K562 (cell line): Measurements from ENCODE around the gene ADCY5. TPM values are rescaled to one million over a fixed set of nuclear protein-coding genes. Genes with fewer than 3 reads are reported as not detected.

Source experiments
- ATAC-seq: fragments of 200-7000 bp; cut with Tn5 transposase; 3 replicates; pipeline ENCODE4 v1.9.1; 2020; ENCODE audit warnings: moderate library complexity
- BruUV-seq: library from RNA; stranded (reverse); fragments of 400-500 nt; replicated peaks from 2 replicates; lab custom pipeline; 2021; lab: Mats Ljungman, UMichigan
- CTCF ChIA-PET: fragments of 300-600 bp; formaldehyde crosslinking; extraction: SDS; loops from one replicate; lab custom pipeline; 2021; ENCODE audit warnings: low intra/inter-chr PET ratio; lab: Yijun Ruan, JAX
- POLR2A ChIA-PET: fragments of 300-600, 350-650 bp; sonication (Branson Sonifier 250); formaldehyde crosslinking; extraction: SDS; loops from one replicate; lab custom pipeline; 2021; ENCODE audit warnings: antibody characterized with exemption, inconsistent platforms; lab: Yijun Ruan, JAX
- DNase-seq, 4 experiments: peaks; one replicate each; pipeline versions ENCODE4 v3.0.0 to v3.0.0-alpha.2; 2011 to 2018; ENCODE audit warnings: low spot score in 3 of 4, mixed read lengths in 3 of 4; ENCODE audit errors: extremely low read depth in 1 of 4
- FAIRE-seq: peaks from 2 replicates; lab custom pipeline; 2011; peaks lifted over from hg19 to GRCh38; lab: Jason Lieb, UNC
- H2AFZ ChIP-seq: 2 replicates; pipeline ENCODE4 v1.6.0; 2011; ENCODE audit warnings: low read depth, low read length, control low read depth, inconsistent platforms
- H3K27ac ChIP-seq: fragments of 200-600 bp; 3 replicates; pipeline ENCODE4 v1.8.0; 2011; ENCODE audit warnings: low read depth, mild to moderate bottlenecking, control low read depth, inconsistent platforms, low read length, moderate library complexity, mixed read lengths; ENCODE audit errors: extremely low read depth
- H3K27me3 ChIP-seq, 2 experiments: fragments of 300-600 bp in 1 of 2; 2 replicates in 1 of 2; 3 replicates in 1 of 2; pipeline versions ENCODE4 v1.6.0 to v1.8.0; 2011; ENCODE audit warnings: inconsistent platforms in 2 of 2, low read length in 2 of 2, mild to moderate bottlenecking in 1 of 2, mixed read lengths in 1 of 2, moderate library complexity in 1 of 2; ENCODE audit not compliant: control insufficient read depth in 2 of 2, insufficient read depth in 2 of 2
- H3K36me3 ChIP-seq: fragments of 300-600 bp; 3 replicates; pipeline ENCODE4 v1.8.0; 2011; ENCODE audit warnings: mild to moderate bottlenecking, low read length, inconsistent platforms; ENCODE audit not compliant: control insufficient read depth, insufficient read depth
- H3K4me1 ChIP-seq, 2 experiments: fragments of 200-600 bp in 1 of 2; replicated peaks in 1 of 2; 2 replicates in 1 of 2; 3 replicates in 1 of 2; pipeline versions ENCODE4 v1.5.1 to v1.8.0; 2011; ENCODE audit warnings: inconsistent platforms in 2 of 2, low read length in 2 of 2, mild to moderate bottlenecking in 1 of 2, mixed read lengths in 1 of 2, moderate library complexity in 1 of 2; ENCODE audit not compliant: control insufficient read depth in 2 of 2, insufficient read depth in 2 of 2
- H3K4me2 ChIP-seq: 2 replicates; pipeline ENCODE4 v1.6.1; 2011; ENCODE audit warnings: low read length, control low read depth, inconsistent platforms, mixed read lengths; ENCODE audit not compliant: insufficient read depth
- H3K4me3 ChIP-seq: fragments of 200-600 bp; sonication (generic), shearing (Covaris generic); 2 replicates; pipeline ENCODE4 v1.5.1; 2016; ENCODE audit warnings: control low read depth, inconsistent platforms
- H3K79me2 ChIP-seq: fragments of 200-600 bp; 3 replicates; pipeline ENCODE4 v1.8.0; 2011; ENCODE audit warnings: low read length, inconsistent platforms; ENCODE audit not compliant: control insufficient read depth, insufficient read depth
- H3K9ac ChIP-seq, 2 experiments: 2 replicates each; pipeline versions ENCODE4 v1.6.0 to v1.6.1; 2011; ENCODE audit warnings: low read depth in 2 of 2, low read length in 2 of 2, control low read depth in 1 of 2, inconsistent platforms in 1 of 2, mild to moderate bottlenecking in 1 of 2, mixed read lengths in 1 of 2; ENCODE audit not compliant: insufficient read depth in 1 of 2
- H3K9me1 ChIP-seq: one replicate; pipeline ENCODE4 v1.6.0; 2011; ENCODE audit warnings: inconsistent platforms, mild to moderate bottlenecking, low read length, moderate library complexity; ENCODE audit not compliant: control insufficient read depth, insufficient read depth
- H3K9me3 ChIP-seq: replicated peaks from 2 replicates; pipeline ENCODE4 v1.5.1; 2011; ENCODE audit warnings: low read depth, low read length, inconsistent platforms; ENCODE audit not compliant: control insufficient read depth, insufficient read depth
- H4K20me1 ChIP-seq: replicated peaks from 2 replicates; pipeline ENCODE4 v1.6.1; 2011; ENCODE audit warnings: low read length, inconsistent platforms, mixed read lengths; ENCODE audit not compliant: control insufficient read depth, insufficient read depth
- ARNT ChIP-seq, 2 experiments: fragments of 450-650 bp; IDR thresholded peaks; 2 replicates each; pipeline ENCODE4 v1.6.1; 2016; ENCODE audit warnings: mild to moderate bottlenecking in 1 of 2
- ATF2 ChIP-seq: sonication (generic); formaldehyde crosslinking; IDR thresholded peaks from 2 replicates; pipeline ENCODE4 v1.8.1; 2022; ENCODE audit warnings: missing genetic modification reagents
- ATF6 ChIP-seq: sonication (generic); formaldehyde crosslinking; IDR thresholded peaks from 2 replicates; pipeline ENCODE4 v1.4.0; 2020; ENCODE audit warnings: mild to moderate bottlenecking, missing genetic modification reagents
- CTBP1 ChIP-seq: fragments of 450-650 bp; IDR thresholded peaks from 2 replicates; pipeline ENCODE4 v1.6.1; 2016; ENCODE audit warnings: borderline replicate concordance
- EP400 ChIP-seq: fragments of 450-650 bp; IDR thresholded peaks from 2 replicates; pipeline ENCODE4 v1.6.1; 2017; ENCODE audit warnings: antibody characterized with exemption, mild to moderate bottlenecking, moderate library complexity
- EZH2 ChIP-seq: IDR thresholded peaks from 2 replicates; pipeline ENCODE4 v1.6.1; 2012; ENCODE audit warnings: low read depth, mild to moderate bottlenecking, inconsistent platforms, low read length, borderline replicate concordance
- HIVEP1 ChIP-seq: fragments of 250-450 bp; sonication (Bioruptor Pico); IDR thresholded peaks from 2 replicates; pipeline ENCODE4 v1.4.0; 2020; ENCODE audit warnings: mild to moderate bottlenecking
- HNRNPL ChIP-seq: fragments of 200-400 bp; formaldehyde crosslinking; IDR thresholded peaks from 2 replicates; pipeline ENCODE4 v1.6.1; 2017; ENCODE audit warnings: low read depth, mild to moderate bottlenecking, low read length
- LARP7 ChIP-seq: fragments of 450-650 bp; IDR thresholded peaks from 2 replicates; pipeline ENCODE4 v1.6.1; 2016
- MED1 ChIP-seq: sonication (generic); formaldehyde crosslinking; IDR thresholded peaks from 2 replicates; pipeline ENCODE4 v1.8.1; 2023; ENCODE audit warnings: missing genetic modification reagents, borderline replicate concordance
- TAF9B ChIP-seq: fragments of 450-650 bp; IDR thresholded peaks from 2 replicates; pipeline ENCODE4 v1.6.1; 2018; ENCODE audit warnings: mild to moderate bottlenecking; ENCODE audit not compliant: partially characterized antibody
- ZBTB5 ChIP-seq: fragments of 450-650 bp; IDR thresholded peaks from 2 replicates; pipeline ENCODE4 v1.6.1; 2017; ENCODE audit warnings: antibody characterized with exemption
- ZC3H4 ChIP-seq: sonication (generic); formaldehyde crosslinking; IDR thresholded peaks from 2 replicates; pipeline ENCODE4 v1.9.0; 2021; ENCODE audit warnings: missing genetic modification reagents, borderline replicate concordance
- WGBS: fragments of 100-300 bp; shearing (Covaris generic); methylation state at CpG from one replicate; pipeline ENCODE4 v1.1.6; 2016; ENCODE audit warnings: low coverage, mixed read lengths; ENCODE audit not compliant: insufficient coverage; ENCODE audit errors: missing lambda C conversion rate; 5-methylcytosine and 5-hydroxymethylcytosine counted together
- in situ Hi-C: fragments of 300-500 bp; cut with MboI; formaldehyde crosslinking; loops from 4 replicates; pipeline ENCODE4 v1.15.0; 2018; ENCODE audit warnings: inconsistent platforms, mixed read lengths
- intact Hi-C: fragments of 100-400 bp; cut with micrococcal nuclease; formaldehyde crosslinking; loops from 2 replicates; pipeline ENCODE4 v1.14.2; 2022
- polyA plus RNA-seq, 8 experiments: library from polyadenylated mRNA; depleted of rRNA in 4 of 8; stranded (reverse) in 5 of 8; unstranded in 3 of 8; fragments of >200 nt; fragmentation: Nextera tagmentation in 2 of 8; fragmentation: Illumina TruSeq in 1 of 8; extraction: Ambion mirVana in 2 of 8; extraction: Trizol in 1 of 8; gene quantifications; 2 replicates each; pipeline versions ENCODE4 v1.2.1 to v1.2.3, GENCODE V29; 2011 to 2014; ENCODE audit warnings: inconsistent platforms in 1 of 8, missing spikeins in 1 of 8
- total RNA-seq, 7 experiments: library from RNA; depleted of rRNA in 6 of 7; stranded (reverse); fragments of >200 nt in 6 of 7; fragmentation: Illumina TruSeq in 2 of 7; extraction: Trizol in 2 of 7; gene quantifications; 2 replicates each; pipeline versions ENCODE4 v1.2.1 to v1.2.3, GENCODE V29; 2011 to 2021; ENCODE audit warnings: low replicate concordance in 1 of 7
- TF ChIP-seq, protein P1 (sequence below), 3 experiments: fragments of 200-800 bp in 1 of 3; fragments of 250-450 bp in 1 of 3; fragments of 450-650 bp in 1 of 3; sonication (Bioruptor Pico) in 1 of 3; sonication (Bioruptor generic) in 1 of 3; formaldehyde crosslinking in 1 of 3; IDR thresholded peaks; 2 replicates each; pipeline versions ENCODE4 v1.6.1 to v1.8.0; 2016 to 2022; ENCODE audit warnings: mild to moderate bottlenecking in 2 of 3, missing genetic modification characterization in 2 of 3, missing compliant biosample characterization in 1 of 3, moderate library complexity in 1 of 3

ADCY5 gene
- total and polyA plus RNA-seq, 9 of the 15 experiments (the other 6 are each of a cell fraction or from before 2014, with no cell fraction given), result under 0.01 TPM; not detected in 8

DNA sequence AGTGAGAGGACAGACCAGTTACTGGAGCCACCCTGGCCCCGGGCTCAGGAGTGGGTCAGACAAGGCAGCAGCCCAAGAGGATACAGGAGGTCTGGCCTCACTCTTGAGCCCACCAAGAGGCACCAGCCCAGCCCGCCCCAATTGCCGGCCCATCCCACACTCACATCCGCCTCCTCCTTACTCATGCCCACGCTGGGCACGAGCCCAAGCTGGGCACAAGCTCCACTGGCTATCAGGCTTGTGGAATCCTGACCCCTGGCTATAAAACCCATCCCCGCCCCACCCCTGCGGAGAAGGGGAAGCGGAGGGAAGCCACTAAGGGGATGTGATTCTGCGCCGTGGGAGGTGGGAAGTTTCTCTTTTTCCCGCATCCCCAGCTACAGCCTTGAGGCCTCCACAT, 25.9 kb downstream of the ADCY5 start:
- no peaks in the 10 kb centered on the region for H3K9me1 ChIP-seq
- 6% methylated on average over 6 of the region's 12 CpGs for WGBS
- no peaks in the 10 kb centered on the region for H3K79me2 ChIP-seq
- CTCF ChIA-PET, result no interaction called here
- H3K4me2 ChIP-seq, result no peak overlapping the region
- intact Hi-C loops (no loop called here), in situ Hi-C loops (no loop called here)
- no peaks in the 10 kb centered on the region for H4K20me1 ChIP-seq
- FAIRE-seq (no peak), ATAC-seq (no peak), DNase-seq (no peak)
- no peak overlapping the region for H3K4me3 ChIP-seq
- H3K27ac ChIP-seq, result no peak overlapping the region
- no peaks in the 10 kb centered on the region for H3K9me3 ChIP-seq
- H3K27me3 ChIP-seq, result peaks cover 2 to 45% of the 10 kb centered on the region in 2 experiments; a peak in 3 of 5 replicates
- H3K36me3 ChIP-seq, result no peaks in the 10 kb centered on the region
- no peak overlapping the region for H2AFZ ChIP-seq
- BruUV-seq, result no TSS peak
- H3K4me1 ChIP-seq, result no peaks in the 10 kb centered on the region; a peak in 1 of 5 replicates
- TF ChIP-seq, protein P1, sequence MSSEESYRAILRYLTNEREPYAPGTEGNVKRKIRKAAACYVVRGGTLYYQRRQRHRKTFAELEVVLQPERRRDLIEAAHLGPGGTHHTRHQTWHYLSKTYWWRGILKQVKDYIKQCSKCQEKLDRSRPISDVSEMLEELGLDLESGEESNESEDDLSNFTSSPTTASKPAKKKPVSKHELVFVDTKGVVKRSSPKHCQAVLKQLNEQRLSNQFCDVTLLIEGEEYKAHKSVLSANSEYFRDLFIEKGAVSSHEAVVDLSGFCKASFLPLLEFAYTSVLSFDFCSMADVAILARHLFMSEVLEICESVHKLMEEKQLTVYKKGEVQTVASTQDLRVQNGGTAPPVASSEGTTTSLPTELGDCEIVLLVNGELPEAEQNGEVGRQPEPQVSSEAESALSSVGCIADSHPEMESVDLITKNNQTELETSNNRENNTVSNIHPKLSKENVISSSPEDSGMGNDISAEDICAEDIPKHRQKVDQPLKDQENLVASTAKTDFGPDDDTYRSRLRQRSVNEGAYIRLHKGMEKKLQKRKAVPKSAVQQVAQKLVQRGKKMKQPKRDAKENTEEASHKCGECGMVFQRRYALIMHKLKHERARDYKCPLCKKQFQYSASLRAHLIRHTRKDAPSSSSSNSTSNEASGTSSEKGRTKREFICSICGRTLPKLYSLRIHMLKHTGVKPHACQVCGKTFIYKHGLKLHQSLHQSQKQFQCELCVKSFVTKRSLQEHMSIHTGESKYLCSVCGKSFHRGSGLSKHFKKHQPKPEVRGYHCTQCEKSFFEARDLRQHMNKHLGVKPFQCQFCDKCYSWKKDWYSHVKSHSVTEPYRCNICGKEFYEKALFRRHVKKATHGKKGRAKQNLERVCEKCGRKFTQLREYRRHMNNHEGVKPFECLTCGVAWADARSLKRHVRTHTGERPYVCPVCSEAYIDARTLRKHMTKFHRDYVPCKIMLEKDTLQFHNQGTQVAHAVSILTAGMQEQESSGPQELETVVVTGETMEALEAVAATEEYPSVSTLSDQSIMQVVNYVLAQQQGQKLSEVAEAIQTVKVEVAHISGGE (CRISPR knock-in tag; IDR thresholded peaks at IDR 0.05), result no peak
- TF ChIP-seq LARP7, result no peak
- TF ChIP-seq MED1, result no peak
- TF ChIP-seq ZC3H4 (CRISPR knock-in tag), result no peak
- no peak for TF ChIP-seq EP400
- TF ChIP-seq TAF9B, result no peak
- no peak for TF ChIP-seq HIVEP1 (CRISPR knock-in tag)
- TF ChIP-seq ATF2 (CRISPR knock-in tag), result no peak
- TF ChIP-seq EZH2, result no peak
- TF ChIP-seq HNRNPL, result no peak
- TF ChIP-seq ZBTB5, result no peak
- TF ChIP-seq ATF6 (CRISPR knock-in tag), result no peak
- no peak for TF ChIP-seq ARNT (IDR thresholded peaks at IDR 0.05)
- no peak for TF ChIP-seq CTBP1
- no peak overlapping the region for H3K9ac ChIP-seq
- POLR2A ChIA-PET, result interaction anchor here (0.8 kb wide), 1 partner anchor 72 kb away, joined by 4 read pairs; no protein-coding TSS in a partner anchor
